ENCODE data around the gene UBE2L5. TPM values are rescaled to one million over a fixed set of nuclear protein-coding genes. Genes with fewer than 3 reads are reported as not detected.

UBE2L5 gene
- total RNA-seq, 1 donor: not detected

GRCh38 chr13:30415430-30416030 lies 6.8 kb upstream of the UBE2L5 start:
- peaks cover 5% of the 10 kb centered on the region for H3K4me1 ChIP-seq (ENCODE audit: insufficient read depth, low read length)
- DNase-seq (ENCODE audit: insufficient read length, low spot score, missing footprints): no peak

GRCh38 chr13:30416471-30416870 lies 5.8 kb upstream of the UBE2L5 start:
- TF ChIP-seq CTCF (IDR thresholded peaks at IDR 0.05; ENCODE audit: extremely low read depth, low read depth, low read length): no peak
- Histone ChIP-seq H3K27me3 (ENCODE audit: insufficient read depth, low read length) (no peaks in the 10 kb centered on the region), H4K20me1 (ENCODE audit: insufficient read depth, low read length) (no peaks in the 10 kb centered on the region), H3K4me2 (ENCODE audit: insufficient read depth, low read length) (no peak overlapping the region), H3K9me3 (ENCODE audit: low read depth, low read length) (no peaks in the 10 kb centered on the region), H3K36me3 (ENCODE audit: insufficient read depth, low read length) (no peaks in the 10 kb centered on the region), H3K4me1 (ENCODE audit: insufficient read depth, low read length) (peaks cover 7% of the 10 kb centered on the region), H2AFZ (ENCODE audit: low read length) (no peak overlapping the region), H3K27ac (ENCODE audit: low read depth, low read length) (no peak overlapping the region), H3K4me3 (ENCODE audit: insufficient read depth, low read length) (no peak overlapping the region), H3K79me2 (ENCODE audit: insufficient read depth, low read length) (no peaks in the 10 kb centered on the region)
- DNase-seq (ENCODE audit: insufficient read length, low spot score, missing footprints): no peak

More at GRCh38 chr13:30415430-30416030, 6.8 kb upstream of the UBE2L5 start:
- Histone ChIP-seq H3K36me3 (ENCODE audit: insufficient read depth, low read length) (no peaks in the 10 kb centered on the region), H3K9me3 (ENCODE audit: low read depth, low read length) (no peaks in the 10 kb centered on the region), H3K79me2 (ENCODE audit: insufficient read depth, low read length) (no peaks in the 10 kb centered on the region), H3K27ac (ENCODE audit: low read depth, low read length) (no peak overlapping the region), H2AFZ (ENCODE audit: low read length) (peak overlapping the region; percentile 66), H3K4me2 (ENCODE audit: insufficient read depth, low read length) (no peak overlapping the region), H3K4me3 (ENCODE audit: insufficient read depth, low read length) (no peak overlapping the region), H3K27me3 (ENCODE audit: insufficient read depth, low read length) (no peaks in the 10 kb centered on the region), H4K20me1 (ENCODE audit: insufficient read depth, low read length) (no peaks in the 10 kb centered on the region)
- no peak for TF ChIP-seq CTCF (IDR thresholded peaks at IDR 0.05; ENCODE audit: extremely low read depth, low read depth, low read length)

- Histone ChIP-seq H4K20me1 (ENCODE audit: insufficient read depth, low read length) (no peaks in the 10 kb centered on the region), H3K79me2 (ENCODE audit: insufficient read depth, low read length) (no peaks in the 10 kb centered on the region), H3K9me3 (ENCODE audit: low read depth, low read length) (no peaks in the 10 kb centered on the region), H3K27me3 (ENCODE audit: insufficient read depth, low read length) (no peaks in the 10 kb centered on the region), H3K27ac (ENCODE audit: low read depth, low read length) (no peak overlapping the region), H3K4me3 (ENCODE audit: insufficient read depth, low read length) (no peak overlapping the region), H3K4me1 (ENCODE audit: insufficient read depth, low read length) (peaks cover 11% of the 10 kb centered on the region), H3K4me2 (ENCODE audit: insufficient read depth, low read length) (no peak overlapping the region), H2AFZ (ENCODE audit: low read length) (no peak overlapping the region), H3K36me3 (ENCODE audit: insufficient read depth, low read length) (no peaks in the 10 kb centered on the region)
- no peak for TF ChIP-seq CTCF (IDR thresholded peaks at IDR 0.05; ENCODE audit: extremely low read depth, low read depth, low read length)
- peak; percentile 42 for DNase-seq (ENCODE audit: insufficient read length, low spot score, missing footprints)
Observed at GRCh38 chr13:30418075-30418716, 4.1 kb upstream of the UBE2L5 start.

- H3K27ac ChIP-seq (ENCODE audit: low read depth, low read length): no peak overlapping the region
- H4K20me1 ChIP-seq (ENCODE audit: insufficient read depth, low read length): no peaks in the 10 kb centered on the region
- no peak for DNase-seq (ENCODE audit: insufficient read length, low spot score, missing footprints)
- no peaks in the 10 kb centered on the region for H3K27me3 ChIP-seq (ENCODE audit: insufficient read depth, low read length)
- H3K79me2 ChIP-seq (ENCODE audit: insufficient read depth, low read length): no peaks in the 10 kb centered on the region
- no peak for TF ChIP-seq CTCF (IDR thresholded peaks at IDR 0.05; ENCODE audit: extremely low read depth, low read depth, low read length)
- H3K9me3 ChIP-seq (ENCODE audit: low read depth, low read length): no peaks in the 10 kb centered on the region
- no peak overlapping the region for H3K4me3 ChIP-seq (ENCODE audit: insufficient read depth, low read length)
- no peak overlapping the region for H2AFZ ChIP-seq (ENCODE audit: low read length)
- H3K36me3 ChIP-seq (ENCODE audit: insufficient read depth, low read length): no peaks in the 10 kb centered on the region
- no peak overlapping the region for H3K4me2 ChIP-seq (ENCODE audit: insufficient read depth, low read length)
- peaks cover 11% of the 10 kb centered on the region for H3K4me1 ChIP-seq (ENCODE audit: insufficient read depth, low read length)
Observed at GRCh38 chr13:30418717-30419459, 3.4 kb upstream of the UBE2L5 start.

Measured in osteoblast (primary cell).